ENCODE measurements around the gene MEST.
"Not testable (repeated sequence)": the region's sequence is repeated elsewhere in the genome, so short reads cannot be mapped to it uniquely, and the experiment has no call there.

The MEST gene

GRCh38 chr7:130492523-130493274, 814 bp downstream of the MEST start:
- no peak overlapping the region for H3K27ac ChIP-seq
- no peak for TF ChIP-seq CTCF (conservative IDR thresholded peaks at IDR 0.05)
- TF ChIP-seq ZFX (IDR thresholded peaks at IDR 0.05): no peak

- TF ChIP-seq CTCF (conservative IDR thresholded peaks at IDR 0.05) (no peak), ZFX (IDR thresholded peaks at IDR 0.05) (no peak)
- H3K27ac ChIP-seq: no peak overlapping the region
Observed at GRCh38 chr7:130493275-130493873, 1.5 kb downstream of the MEST start.

- no peak overlapping the region for H3K27ac ChIP-seq
- no peak for TF ChIP-seq ZFX (IDR thresholded peaks at IDR 0.05)
- no peak for TF ChIP-seq CTCF (conservative IDR thresholded peaks at IDR 0.05)
Observed at GRCh38 chr7:130494431-130494858, 2.6 kb downstream of the MEST start.

- TF ChIP-seq ZFX (IDR thresholded peaks at IDR 0.05): no peak
- TF ChIP-seq CTCF (conservative IDR thresholded peaks at IDR 0.05): no peak
- no peak overlapping the region for H3K27ac ChIP-seq
Observed at GRCh38 chr7:130500463-130500862, 8.6 kb downstream of the MEST start.

GRCh38 chr7:130500910-130501309, 9.0 kb downstream of the MEST start:
- no peak overlapping the region for H3K27ac ChIP-seq
- TF ChIP-seq ZFX (IDR thresholded peaks at IDR 0.05) (no peak), CTCF (conservative IDR thresholded peaks at IDR 0.05) (no peak)

GRCh38 chr7:130505753-130506152, 13.9 kb downstream of the MEST start:
- no peak for TF ChIP-seq CTCF (conservative IDR thresholded peaks at IDR 0.05)
- TF ChIP-seq ZFX (IDR thresholded peaks at IDR 0.05): no peak
- no peak overlapping the region for H3K27ac ChIP-seq

- H3K27ac ChIP-seq: no peak overlapping the region
- TF ChIP-seq ZFX (IDR thresholded peaks at IDR 0.05) (no peak), CTCF (conservative IDR thresholded peaks at IDR 0.05) (no peak)
Observed at GRCh38 chr7:130506358-130506757, 14.5 kb downstream of the MEST start.

- H3K27ac ChIP-seq: not testable (repeated sequence)
Observed at GRCh38 chr7:130512038-130512437, 20.2 kb downstream of the MEST start.

Data from C4-2B (cell line).